Hippocampal formation (tissue), 2 donors: ENCODE results near the gene GSG1L.

Source experiments
- DNase-seq, 2 donors: peaks; one replicate each; lab custom pipeline; 2025; lab: John Stamatoyannopoulos, UW

GSG1L gene

DNA sequence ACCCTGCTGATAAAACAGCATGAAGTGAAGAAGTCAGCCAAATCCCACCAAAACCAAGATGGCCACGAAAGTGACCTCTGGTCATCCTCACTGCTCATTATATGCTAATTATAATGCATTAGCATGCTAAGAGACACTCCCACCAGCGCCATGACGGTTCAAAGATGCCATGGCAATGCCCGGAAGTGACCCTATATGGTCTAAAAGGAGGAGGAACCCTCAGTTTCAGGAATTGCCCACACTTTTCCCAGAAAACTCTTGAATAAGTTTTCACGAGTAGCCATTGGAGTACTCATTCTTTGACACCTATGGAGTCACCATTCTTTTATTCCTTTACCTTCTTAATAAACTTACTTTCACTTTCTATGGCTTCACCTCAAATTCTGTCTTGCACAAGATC lies 44.3 kb downstream of the GSG1L start:
- no peak for DNase-seq

DNA sequence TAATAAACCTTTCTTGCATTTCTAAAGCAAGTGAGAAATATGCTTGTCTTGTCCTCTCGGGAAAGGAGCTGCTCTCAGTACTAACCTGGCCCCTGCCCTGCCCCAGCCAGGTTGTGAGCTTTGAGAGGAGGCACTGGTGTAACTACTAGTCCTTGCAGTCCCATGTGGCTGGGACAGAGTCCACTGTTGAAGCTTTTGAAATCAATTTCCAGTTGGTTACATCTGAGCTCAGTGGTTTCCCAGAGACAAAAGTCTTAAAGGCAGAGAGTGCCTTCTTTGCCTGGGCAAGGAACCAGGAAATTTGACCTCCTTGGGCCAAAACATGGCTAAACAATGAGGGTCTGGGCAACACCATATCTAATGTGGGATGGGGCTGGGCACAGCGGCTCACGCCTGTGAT lies 48.7 kb downstream of the GSG1L start:
- no peak for DNase-seq

DNA sequence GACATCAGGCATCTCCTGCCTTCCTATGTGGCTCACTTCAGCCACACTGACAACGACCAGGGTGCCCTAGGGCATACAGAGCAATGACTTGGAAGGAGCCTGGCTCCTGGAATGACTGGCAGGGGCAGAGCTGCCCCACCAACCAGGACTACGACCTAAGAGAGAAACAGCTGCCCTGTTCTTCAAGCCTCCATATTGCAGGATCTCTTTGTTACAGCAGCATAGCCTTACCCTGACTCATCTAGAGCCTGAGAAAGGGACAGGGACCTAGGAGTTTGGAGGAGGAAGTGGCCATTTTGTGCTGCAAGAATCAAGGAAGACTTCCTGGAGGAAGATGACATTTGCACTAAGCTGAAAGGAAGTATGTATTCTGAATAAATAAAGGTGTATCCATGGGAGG lies 49.6 kb downstream of the GSG1L start:
- no peak for DNase-seq

DNA sequence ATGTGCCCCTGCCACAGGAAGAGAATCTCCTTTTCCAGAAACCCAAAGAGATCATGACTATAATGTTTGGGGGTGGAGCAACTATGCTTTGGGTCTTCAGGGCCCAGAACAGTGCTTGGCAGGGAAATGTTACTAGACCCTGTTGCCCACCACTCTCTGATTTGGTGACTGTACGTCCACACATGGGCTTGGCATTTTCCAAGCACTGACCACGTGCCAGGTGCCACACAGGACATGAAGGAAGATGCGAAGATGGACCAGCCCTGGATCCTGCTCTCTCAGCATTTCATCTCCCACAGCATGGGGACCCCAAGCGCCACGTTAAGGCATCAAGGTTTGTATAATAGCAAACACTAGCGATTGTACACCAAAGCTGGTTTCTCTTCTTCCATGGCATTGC lies 50.1 kb downstream of the GSG1L start:
- no peak for DNase-seq

DNA sequence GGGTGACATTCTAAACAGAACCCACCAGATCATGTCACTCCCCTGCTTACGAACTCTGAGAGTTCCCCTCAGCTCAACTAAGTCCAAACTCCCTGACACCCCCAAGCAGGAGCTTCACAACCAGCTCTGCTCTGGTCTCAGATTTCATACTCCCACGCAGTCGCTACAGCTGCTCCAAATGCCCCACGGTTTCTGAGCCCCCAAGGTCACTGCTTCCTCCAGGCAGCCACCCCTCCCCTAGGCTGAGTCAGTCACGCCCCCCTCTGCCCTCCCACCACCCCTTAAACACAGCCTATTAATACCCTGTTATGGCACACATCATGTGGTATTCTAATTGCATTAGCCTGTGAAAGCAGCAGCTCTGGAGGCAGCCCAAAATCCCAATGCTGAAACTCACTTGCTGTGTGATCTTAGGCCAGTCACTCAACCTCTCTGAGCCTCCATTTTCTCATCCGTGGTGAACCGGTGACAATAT lies 51.5 kb downstream of the GSG1L start:
- no peak for DNase-seq

DNA sequence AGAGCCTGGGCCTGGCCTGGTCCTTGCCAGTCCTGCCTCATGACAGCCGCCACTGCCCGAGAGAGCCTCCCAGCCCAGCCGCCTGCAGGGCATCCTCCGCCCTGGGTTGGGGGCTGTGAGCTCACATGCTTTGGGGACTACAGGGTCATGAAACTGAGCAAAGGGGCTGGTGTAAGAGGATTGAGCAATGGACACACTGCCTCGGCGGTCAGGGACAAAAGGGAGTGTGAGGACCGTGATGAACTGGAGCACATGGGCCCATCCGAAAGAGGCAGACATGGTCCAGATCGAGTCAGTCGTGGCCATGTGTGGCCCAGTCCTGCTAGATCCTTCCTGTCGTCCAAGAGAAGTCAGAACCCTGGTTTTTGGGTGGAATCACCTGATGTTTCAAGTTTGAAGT lies 52.3 kb downstream of the GSG1L start:
- DNase-seq = no peak

DNA sequence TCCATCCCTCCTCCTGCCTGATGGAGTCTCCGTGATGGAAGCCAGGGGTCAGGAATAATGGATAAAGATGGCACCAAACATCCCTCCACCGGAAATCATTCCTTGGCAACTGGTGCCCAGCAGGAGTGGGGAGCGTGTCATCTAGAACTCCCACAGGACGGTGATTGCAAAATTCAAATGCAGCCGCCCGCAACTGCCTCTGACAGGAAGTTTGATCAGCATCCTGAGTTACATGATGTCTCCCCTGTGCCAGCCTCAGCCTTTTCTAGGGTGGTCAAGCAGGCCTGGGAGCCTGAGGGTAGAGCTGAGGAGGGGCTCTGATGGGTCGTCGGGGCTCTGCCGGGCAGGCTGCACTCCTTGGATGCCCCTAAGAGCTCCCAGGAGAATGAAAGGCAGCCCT lies 52.8 kb downstream of the GSG1L start:
- DNase-seq = no peak

DNA sequence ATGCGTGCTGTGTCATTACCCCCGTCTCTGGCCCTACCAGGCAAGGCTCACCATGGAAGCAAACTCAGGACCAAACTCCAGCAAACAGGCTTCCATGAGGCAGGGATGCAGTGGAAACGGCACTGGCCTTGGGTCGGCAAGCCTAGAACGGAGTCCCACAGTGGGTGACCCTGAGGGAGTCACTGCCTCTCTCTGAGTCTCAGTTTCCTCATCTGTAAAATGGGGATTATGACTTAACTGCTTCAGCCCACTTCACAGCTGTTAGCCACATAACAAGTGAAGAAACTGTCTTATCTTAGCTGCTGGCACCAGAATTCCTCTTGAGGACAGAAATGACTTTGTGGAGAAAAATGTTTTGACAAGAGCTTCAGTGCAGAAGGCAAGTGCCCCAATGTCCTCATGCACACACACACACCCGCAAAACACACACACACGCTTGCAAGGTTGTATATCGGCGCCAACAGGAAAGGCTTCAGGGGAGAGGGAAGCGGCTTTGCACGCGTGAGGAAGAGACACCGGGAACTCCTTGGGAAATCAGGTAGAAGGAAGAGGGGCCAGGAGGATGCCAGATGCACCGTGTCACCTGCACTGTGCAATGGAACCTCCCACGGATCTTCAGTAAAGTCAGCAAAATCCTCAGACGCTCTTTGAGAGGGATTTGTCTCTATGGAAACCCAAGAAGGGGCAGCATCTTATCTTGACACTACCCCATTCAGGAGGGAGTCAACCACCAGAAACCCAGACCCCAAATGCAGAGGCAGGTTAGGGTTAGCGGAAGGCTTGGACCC lies 53.7 kb downstream of the GSG1L start:
- no peak for DNase-seq

DNA sequence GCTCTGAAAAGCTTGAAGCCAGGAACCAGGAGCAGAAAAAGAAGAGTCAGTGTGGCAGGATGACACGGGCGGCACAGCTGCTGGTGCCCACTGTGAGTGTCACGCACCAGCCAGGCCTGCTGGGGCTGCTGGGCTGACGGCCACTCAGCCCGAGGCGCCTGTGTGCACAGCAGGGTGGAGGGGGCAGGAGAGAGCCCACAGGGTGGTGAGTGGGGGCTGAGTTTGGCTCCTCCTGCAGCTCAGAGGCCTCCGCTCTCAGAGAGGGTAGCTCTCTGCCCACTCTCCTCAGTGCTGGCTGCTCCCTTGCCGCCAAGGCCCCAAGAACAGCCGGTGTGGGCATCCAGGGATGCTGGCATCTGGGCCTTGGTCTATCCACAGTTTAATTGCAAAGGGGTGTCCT lies 59.6 kb downstream of the GSG1L start:
- DNase-seq = no peak

DNA sequence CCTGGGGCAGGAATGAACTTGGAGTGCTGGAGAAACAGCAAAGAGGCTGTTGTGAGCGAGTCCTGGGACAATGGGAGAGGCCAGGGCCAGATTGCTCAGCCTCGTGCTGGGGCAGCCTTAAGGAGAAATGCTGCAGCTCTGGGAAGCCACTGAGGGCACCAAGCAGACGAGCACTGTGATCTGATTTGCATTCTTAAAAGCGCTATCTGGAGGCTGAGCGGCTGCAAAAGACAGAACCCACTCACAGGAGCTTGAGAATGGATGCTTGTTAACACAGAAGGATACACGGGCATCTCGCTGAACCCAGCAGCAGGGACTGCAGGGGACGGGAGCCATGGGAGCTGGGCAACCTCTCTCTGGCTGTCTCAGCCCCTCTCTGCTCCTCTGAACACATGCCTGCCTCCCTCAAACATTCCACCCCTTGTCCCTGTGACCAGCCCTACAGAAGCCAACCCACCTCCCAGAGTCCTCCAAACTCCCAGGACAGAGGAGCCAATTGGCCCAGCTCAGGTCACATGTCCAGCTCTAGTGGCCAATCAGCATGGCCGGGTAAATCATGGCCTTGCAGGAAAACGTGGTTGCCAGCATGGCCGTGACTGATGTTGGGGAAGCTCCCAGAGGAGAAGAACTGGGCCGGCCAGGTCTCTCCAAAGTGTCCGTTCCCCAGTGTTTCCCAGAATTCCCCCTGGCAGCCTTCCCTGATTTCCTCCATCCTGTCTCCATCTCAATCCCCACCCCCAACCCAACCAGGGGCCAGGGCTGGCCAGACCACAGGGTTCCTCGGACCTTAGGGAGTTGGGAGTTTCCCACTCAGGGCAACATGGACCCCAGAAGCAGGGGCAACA lies 60.3 kb downstream of the GSG1L start:
- no peak for DNase-seq

DNA sequence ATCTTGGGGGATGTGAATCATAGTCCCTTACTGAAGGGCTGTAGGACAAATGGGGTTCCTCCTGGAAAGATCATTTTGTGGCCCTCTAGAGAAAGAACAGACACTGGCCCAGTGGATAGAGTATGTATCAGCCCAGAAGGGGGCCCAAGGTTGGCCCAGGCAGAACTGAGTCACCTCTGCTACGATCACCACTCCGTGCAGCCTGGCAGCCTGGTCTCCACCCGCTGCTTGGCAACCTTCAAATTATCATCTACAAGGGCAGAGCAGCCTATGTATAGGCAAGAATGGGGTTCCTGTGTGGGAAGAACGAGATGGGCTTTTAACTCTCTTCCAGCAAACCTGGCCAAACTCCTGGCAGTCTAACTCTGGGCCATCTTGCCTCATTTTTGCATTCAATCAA lies 61.9 kb downstream of the GSG1L start:
- DNase-seq = no peak

DNA sequence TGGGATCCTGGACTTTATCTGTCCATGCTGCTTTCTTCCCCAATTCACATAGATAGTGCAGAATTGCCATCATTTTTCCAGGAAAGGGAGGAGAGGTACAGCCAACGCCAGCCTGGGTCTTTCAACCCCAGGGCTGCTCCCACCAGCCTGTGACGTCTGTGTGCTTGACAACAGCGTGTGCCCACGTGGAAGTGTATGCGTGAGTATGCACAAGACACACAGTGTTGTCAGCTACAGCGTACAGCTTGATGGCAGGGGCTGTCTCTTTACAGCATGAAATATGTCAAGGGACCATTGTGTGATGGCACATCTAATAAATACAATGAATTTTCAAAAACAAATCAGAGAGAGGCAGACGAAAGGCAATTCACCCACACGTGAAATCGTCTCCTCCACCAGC lies 62.3 kb downstream of the GSG1L start:
- DNase-seq = no peak

DNA sequence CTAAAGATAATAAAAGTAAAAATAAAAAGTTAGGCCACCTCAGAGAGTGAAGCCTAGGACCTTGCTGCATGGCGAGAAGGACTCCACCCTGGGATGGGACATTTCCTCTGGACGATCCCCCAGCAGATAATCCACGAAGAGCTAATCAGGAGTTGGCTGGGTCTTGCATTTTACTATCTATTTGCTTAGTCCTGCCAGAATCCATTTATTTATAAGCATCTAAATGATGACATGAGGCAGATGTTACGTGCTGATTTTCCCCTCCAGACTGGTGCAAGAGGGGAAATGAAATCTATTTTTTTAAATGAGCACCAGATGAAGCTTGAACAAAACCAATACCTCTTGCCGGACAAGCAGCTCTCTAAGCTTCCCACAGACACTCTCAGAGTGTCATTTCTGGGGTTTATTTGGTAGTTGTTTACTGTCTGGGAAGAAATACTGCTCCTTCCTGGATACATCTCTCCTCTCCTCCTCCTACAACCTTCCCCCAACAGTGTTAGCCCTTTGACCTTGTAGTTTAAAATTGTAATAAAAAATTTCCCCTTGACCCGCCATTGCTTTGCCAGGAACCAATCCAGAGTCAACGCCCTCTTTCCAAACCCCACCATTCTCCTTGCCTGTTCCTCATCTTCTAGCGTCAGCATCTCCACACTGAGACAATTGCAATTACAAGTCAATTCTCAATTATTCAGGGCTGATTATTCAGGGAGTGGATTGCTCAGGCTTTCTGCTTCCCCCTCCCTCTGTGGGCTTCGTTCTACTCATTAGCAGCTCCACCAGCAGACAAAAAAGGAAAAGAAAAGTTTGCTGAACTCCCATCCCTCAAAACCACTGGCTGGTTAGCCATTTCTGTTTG lies 63.0 kb downstream of the GSG1L start:
- no peak for DNase-seq

DNA sequence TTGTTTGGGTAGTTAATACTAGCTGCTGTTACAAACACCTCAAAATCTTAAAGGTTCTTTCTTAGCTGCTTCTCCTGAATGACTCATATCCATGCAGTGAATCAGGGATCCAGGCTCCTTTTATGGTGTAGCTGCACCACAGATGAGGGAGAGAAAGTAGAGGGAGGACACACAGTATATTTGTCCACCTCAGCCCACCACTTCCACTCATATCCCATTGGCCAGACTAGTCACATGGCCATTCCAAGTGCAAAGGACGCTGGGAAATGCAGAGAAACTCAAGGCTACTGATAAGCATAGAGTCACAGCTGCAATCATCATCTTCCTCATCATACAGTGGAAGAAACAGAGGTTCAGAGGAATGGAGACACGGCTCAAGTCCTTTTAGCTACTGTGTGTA lies 63.8 kb downstream of the GSG1L start:
- no peak for DNase-seq

DNA sequence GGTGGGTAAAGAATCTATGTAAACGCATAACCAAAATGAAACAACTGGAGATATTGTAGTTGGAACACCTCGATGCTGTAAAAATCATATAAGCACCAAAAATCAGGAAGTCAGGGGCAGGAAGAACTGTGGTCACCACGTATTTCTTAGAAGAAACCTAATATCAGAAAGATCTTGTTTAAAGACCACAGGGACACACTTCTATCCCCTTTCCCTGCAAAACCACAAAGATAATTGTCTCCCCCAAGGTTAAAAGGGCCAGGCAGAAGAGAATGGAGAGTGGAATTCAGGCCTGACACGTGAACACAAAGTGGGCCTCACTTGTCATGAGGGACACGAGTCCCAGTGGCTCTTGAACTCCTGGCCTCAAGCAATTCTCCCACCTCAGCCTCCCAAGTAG lies 68.1 kb downstream of the GSG1L start:
- no peak for DNase-seq

DNA sequence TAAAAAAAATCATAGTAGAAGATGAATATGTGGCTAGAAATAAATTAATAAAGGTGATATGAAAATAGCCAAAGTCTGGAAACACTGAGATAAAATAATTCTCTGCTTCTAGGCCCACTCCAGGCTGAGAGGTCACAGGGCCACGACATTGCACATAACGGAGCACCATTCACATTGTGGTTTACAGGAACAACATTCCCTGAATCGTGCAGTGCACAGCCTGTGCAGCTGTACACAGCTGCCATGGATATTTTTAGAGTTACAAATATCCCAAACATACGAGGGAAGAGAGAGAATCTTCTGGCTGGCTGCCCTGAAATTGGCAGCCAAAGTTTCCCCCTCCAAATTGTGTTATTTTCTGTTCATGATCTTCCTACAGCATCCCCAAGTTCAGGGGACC lies 68.8 kb downstream of the GSG1L start:
- no peak for DNase-seq

DNA sequence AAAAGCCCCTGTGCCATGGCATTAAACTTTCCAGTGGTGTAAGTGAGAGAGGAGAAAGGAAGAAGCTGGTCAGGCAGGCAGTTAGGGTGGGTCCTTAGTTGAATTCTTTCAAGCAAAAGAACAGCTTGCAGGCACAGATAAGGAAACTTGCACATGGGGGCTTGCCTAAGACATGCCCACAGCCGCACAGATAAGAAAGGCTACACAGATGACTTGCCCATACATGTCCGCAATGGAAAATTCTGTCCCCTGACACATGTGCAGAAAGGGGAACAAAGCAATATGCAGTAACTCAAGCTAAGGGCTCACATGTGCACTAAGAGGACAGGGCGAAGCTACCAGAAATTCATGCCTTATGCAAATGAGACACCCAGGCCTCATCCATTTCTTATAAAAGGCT lies 69.9 kb downstream of the GSG1L start:
- DNase-seq = no peak

DNA sequence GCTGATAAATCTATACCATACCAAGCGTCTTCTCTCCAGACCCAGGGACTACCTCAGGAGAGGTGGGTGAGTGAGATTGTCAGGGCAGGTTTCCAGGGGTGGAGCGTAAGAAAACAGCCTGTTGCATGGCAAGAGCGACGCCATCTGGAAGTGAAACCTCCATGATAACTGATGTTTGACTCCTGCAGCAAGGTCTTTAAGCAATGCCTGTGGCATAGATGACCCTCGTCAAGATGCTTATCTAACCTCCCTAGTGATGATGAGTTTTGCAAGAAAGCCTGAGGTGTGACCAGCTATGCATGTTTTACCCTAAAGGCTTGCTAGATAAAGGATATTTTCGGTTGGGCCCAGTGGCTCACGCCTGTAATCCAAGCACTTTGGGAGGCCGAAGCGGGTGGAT lies 71.6 kb downstream of the GSG1L start:
- DNase-seq = no peak

DNA sequence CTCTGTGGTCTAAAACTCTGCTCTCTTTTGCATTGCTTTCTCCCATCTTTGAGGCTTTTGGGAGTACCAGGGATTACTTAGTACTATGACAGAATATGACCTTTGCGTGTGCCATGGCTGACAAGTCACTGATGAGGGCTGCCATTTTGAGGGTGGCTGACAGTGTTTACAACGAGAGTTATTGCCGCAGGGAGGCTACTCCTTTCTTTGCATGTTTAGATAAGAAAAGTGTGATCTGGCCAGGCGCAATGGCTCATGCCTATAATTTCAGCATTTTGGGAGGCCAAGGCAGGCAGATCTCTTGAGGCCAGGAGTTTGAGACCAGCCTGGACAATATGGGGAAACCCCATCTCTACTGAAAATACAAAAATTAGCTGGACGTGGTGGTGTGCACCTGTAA lies 77.5 kb downstream of the GSG1L start:
- no peak for DNase-seq

DNA sequence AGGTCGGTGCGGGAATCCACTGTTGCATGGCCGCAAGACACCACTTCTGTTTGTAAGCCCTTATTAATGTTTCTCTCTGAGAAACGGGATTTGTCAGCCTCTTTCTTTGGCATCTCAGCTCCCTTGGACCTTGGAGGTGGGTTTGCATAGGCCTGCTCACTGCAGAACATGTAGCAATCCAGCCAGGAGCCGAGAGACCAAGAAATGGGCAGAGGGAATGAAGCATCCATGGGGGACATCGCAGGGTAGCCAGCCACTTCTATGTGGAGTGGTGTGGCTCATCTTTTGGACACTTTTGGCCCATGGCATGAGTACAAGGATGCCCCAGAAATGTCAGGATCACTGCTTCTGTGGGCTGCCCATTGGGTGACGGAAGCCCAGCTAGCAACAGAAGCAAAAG lies 79.4 kb downstream of the GSG1L start:
- no peak for DNase-seq

DNA sequence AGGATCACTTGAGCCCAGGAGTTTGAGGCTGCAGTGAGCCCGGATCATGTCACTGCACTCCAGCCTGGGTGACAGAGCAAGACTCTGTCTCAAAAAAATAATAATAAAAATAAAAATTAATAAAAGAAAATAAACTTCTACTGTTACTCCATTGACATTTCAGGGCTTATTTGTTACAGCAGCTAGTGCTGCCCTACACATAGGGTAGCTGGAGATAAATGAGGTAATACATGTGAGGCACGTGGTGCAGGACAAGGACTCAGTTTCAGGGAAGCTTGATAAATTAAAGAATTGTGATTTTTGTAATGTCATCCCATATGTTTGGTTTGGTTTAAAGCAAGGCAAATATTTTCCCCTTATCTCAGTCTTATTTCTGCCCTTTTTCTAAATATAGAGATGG lies 80.3 kb downstream of the GSG1L start:
- DNase-seq = no peak

DNA sequence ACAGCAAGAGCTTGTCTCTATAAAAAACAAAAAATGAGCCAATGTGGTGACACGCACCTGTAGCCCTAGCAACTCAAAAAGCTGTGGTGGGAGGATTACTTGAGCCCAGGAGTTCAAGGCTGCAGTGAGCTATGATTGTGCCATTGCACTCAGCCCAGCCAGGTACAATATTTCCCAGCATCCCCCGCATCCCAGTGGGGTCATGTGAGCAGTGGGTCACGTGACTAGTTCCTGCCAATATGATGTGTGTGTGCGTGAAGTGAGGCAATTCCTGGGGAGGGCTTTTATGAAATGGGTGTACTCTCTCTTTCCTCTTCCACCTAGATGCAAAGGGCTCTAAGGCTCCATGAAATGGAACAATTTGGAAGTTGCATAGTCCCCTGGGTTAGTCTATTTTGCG lies 81.3 kb downstream of the GSG1L start:
- DNase-seq = no peak
